Left hindlimb (tissue), 1 donor: ENCODE measurements around the gene OSBPL9.
"Not testable (repeated sequence)": the region's sequence is repeated elsewhere in the genome, so short reads cannot be mapped to it uniquely, and the experiment has no call there.

Experiments
- DNase-seq: peaks from one replicate; pipeline ENCODE4 v3.0.0-alpha.2; 2018

OSBPL9 gene

DNA sequence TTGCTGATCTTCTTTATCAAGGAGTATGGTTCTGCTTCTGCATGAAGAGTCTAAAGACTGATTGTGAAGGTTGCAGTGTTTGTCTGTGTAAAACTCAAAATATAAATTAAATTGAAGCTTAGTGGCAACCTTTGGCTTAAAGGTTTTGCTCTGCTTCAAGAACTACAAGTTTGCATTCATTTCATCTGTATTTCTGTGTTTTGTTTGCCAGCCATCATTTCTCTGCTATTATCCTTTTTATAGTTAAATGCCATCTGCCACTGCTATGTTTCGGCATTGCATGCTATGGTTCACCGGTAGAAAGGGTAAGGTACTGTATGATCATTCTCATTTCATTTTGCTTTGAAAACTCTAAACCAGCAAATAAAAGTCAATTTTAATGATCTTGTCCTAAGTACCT lies 52.9 kb downstream of the OSBPL9 start:
- DNase-seq: no peak

DNA sequence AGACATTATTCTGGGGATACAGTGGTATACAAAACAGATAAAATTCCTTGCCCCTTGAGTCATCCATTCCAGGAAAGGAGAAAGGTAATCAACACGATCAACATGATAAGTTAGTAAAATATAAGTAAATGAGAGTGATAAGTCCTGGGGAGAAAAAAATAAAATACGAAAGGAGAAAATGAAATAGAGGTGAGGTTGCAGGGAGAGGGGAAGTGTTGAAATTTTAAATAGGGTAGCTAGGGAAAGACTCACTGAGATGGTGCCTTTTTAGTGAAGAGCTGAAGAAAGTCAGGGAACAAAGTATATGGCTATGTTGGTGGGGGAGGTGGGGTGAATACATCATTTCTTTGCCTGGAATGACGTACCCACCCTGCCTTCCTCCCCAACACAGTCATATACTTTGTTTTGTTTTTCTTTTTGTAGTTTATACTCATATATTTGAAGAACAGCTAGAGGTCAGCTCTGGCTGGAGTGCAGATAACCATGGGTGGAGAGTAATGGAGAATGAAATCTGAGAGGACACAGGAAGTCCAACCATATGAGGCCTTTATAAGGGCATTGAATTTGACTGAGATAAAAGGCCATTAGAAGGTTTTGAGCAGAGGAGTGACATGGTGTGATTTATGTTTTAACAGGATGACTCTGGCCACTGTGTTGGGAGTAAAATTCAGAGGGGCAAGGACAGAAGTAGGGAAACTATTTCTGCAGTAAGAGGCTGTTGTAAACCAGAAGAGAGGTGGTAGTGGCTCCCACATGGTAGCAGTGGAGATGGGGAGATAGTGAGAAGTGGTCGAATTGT lies 54.8 kb downstream of the OSBPL9 start:
- DNase-seq: no peak

DNA sequence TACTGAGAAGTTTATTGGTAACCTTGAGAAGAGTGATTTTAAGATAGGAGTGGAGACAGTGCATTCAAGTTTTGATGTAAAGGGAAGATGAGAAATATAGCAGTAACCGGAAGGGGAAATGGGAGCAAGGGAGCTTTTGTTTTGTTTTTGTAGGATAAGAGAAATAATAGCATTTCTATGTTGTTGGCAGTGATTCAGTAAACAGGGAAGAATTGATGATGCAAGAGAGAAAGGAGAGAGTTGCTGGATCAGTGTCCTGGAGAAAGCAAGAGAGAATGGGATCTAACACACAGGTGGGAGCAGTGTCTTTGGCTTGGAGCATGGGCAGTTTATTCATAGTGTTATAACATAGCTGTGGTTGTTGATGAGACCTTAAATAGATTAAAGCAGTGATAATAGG lies 56.4 kb downstream of the OSBPL9 start:
- no peak for DNase-seq

DNA sequence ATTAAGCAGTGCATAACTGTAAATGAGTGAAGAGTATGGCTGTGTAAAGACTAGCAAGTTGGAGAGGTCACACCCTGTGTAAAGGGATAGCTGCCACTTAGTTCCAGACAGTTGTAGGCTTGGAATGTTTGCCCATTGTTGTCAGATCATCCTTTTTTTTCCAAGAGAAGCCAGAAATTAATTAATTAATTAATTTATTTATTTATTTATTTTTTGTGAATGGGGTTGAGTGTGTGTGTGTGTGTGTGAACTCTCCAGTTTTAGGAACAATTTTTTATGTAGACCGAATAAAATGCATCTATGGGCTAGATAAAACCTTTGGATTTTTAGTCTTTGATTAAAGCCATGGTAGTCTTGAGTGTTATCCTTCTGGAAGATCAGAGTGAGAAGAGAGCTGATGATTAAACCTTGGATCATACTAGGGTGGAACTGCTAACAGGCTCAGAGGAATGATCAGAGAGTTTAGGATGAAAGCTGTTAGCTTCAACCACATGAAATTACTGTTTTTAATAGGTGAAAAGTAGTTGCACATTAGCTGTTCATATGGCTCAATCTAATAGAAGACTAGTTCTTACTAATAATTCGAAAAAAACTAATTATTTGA lies 58.4 kb downstream of the OSBPL9 start:
- DNase-seq: no peak

DNA sequence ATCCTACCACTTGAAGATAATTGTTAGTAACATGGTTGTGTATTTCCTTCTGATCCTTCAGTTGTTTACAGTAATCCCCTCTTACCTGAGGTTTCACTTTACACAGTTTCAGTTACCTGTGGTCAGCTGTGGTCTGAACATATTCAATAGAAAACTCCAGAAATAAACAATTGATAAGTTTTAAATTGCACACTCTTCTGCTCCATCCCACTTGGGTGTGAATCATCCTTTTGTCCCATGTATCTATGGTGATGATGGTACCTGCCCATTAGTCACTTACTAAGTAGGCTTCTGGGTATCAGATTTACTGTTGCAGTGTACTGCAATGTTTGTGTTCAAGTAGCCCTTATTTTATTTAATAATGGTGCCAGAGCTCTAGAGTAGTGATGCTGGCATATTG lies 62.5 kb downstream of the OSBPL9 start:
- no peak for DNase-seq

DNA sequence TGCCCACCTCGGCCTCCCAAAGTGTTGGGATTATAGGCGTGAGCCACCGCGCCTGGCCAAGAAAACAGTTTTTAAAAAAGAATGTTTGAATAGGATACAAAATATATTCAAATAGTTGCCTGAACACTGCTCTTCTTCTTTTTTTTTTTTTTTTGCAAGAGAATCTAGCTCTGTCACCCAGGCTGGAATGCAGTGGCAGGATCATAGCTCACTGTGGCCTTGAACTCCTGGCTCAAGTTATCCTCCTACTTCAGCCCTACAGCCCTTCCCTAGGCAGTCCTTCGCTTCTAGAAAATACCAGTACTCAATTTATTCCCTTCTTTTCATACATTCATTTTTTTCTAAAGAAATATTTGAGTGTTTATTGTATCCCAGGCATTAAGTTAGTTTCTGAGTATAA lies 67.9 kb downstream of the OSBPL9 start:
- no peak for DNase-seq

DNA sequence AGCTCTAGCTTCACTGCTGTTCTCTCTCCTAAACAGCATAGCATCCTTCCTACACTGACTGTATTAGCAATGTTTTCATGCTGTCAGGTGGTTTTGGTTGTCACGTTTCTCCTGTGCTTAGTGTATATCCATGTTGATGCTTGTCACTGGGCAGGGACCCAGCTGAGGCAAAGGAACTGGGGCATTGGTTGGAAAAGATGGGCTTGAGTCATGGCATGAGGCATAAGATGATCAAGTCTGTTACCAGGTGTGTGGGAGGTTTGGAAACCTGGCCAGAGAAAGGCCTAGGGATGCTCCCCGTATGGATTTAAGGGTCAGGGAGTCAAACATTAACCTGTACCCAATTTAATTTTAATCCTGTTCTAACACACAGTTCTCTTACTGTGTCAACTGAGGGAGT lies 69.6 kb downstream of the OSBPL9 start:
- DNase-seq: no peak

DNA sequence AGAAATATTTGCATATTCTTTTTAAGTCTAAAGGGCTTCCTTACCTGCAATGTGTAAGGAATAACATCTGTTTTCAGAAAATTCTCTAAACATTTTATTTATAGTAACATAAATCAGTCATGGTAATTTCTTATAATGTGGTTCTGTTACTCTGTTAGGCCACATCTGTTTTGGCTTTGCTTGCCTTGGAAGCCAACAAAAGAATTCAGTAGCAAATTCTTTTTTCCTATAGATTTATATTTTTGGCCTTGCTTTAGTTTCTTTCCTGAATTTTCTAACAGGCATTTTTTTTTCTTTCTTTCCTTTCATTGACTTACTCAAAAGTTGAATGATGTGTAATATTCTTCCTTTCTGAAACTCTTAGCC lies 72.2 kb downstream of the OSBPL9 start:
- DNase-seq: no peak

DNA sequence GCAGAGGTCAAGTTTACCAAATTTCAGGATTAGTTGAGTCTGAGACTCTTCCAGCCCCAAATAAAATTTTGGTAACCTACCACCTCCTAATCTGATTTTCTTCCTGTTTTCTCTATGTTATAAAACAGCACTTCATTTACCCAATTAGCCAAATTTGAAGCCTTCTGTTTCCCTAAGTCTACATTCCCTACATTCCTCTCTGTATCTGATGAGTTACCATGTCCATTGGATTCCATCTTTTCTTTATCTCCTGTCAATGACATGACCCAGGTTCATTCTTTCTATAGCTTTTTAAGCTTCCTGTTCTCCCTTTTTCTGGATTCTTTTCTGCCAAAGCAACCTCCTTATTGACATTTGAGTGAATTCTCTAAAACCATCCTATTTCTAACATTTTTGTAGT lies 72.8 kb downstream of the OSBPL9 start:
- DNase-seq: no peak

DNA sequence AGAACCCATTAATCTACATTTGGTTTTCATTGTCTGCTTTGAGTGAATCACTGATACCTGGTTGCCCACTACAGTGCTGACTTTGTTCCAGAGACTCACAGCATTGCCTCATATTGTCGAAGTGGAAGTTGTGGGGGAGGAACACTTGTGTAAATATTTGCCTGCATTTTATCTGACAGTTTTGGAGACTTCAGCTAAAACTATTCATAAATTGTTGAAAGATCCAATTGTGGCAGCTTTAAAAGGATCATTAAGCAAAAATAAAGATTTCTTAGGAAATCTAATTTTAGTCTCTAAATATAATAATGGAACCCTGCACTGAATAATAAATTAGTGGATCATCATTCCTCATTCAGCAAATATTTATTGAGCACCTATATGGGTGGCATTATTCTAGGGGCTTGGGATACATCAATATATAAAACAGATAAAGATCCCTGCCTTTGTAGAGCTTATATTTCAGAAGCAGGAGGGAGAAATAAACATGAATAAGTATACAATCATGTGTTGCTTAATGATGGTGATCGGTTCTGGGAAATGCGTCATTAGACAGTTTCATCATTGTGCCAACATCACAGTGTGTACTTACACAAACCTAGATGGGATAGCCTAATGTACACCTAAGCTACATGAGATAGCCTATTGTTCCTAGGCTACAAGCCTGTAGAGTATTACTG lies 73.5 kb downstream of the OSBPL9 start:
- no peak for DNase-seq

DNA sequence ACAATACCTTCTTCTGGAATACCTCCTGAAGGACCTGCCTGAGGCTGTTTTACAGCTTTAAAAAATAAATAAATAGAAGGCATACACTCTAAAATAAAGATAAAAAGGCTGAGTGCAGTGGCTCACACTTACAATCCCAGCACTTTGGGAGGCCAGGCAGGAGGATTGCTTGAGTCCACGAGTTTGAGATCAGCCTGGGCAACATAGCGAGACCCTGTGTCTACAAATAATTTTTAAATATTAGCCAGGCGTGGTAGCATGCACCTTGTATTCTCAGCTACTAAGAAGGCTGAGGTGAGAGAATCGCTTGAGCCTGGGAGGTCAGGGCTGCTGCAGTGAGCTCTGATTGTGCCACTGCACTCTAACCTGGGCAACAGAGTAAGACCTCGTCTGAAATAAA lies 75.0 kb downstream of the OSBPL9 start:
- DNase-seq: no peak

DNA sequence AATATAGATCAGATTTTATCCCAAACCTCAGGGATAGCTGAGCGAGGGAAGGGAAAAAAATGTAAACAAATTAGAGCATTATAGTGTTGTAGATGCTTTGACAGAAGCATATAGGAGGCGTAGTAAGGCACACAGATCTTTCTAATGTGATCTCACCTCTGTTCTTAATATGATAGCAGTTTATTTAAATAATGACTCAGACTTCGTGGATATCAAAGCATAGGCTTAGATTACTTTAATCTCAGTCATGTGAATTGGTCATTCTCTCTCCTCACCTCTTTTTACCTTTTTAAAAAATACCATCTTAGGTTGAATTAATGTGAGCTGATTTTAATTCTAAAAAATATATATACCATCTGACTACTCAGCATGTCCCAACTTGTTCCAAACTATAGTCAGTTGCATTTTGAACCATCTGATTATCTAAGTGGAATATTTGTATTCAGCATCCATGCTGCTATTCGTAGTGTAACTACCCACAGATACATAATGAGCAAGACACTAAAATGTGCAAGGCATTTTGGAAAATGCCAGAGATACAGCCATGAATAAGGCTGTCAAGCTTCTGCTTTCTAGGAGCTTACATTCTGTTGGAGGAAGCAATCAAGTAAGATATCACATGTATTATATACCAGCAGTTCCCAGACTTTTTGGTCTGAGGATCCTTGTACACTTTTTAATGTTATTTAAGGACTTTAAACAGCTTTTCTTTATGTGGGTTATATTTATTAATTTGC lies 76.7 kb downstream of the OSBPL9 start:
- no peak for DNase-seq

DNA sequence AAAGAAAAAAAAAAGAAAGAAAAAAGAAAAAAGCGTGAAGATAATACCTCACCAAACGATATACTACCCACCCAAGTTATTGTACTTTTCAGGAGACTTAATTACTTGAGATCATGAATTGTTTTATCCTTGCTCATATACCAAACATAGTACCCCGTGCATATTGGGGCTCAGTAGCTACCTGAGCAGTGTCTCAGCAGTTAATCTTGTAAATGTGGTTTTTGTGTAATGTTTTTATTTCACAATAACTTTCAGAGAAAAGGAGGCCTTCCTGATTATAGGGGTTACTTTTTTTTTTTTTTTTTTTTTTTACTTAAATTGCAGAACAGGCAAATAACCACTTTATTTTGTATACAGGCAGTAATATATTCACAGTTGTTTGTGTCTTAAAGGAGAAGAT lies 80.3 kb downstream of the OSBPL9 start:
- DNase-seq: no peak

DNA sequence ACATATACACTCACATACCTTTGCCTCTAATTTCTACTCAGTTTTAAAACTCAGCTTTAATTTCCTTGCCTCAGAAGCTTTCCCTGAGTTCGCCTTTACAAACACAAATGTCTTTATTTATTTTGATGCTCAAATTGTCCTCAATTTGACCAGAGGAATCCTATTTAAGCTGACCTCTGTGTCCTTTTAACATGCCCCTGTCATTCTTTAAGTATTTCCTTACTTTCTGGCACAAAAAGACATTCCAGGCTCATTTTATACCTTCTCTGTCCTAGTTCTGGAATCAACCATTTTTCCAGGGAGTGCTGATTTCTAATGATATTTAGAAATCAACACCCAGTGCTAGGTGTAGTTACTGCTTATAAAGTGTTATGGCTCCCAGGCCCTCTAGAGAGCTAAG lies 82.5 kb downstream of the OSBPL9 start:
- no peak for DNase-seq

DNA sequence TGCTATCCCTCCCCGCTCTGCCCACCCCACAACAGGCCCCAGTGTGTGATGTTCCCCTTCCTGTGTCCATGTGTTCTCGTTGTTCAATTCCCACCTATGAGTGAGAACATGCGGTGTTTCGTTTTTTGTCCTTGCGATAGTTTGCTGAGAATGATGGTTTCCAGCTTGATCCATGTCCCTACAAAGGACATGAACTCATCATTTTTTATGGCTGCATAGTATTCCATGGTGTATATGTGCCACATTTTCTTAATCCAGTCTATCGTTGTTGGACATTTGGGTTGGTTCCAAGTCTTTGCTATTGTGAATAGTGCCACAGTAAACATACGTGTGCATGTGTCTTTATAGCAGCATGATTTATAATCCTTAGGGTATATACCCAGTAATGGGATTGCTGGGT lies 84.9 kb downstream of the OSBPL9 start:
- DNase-seq: not testable (repeated sequence)

DNA sequence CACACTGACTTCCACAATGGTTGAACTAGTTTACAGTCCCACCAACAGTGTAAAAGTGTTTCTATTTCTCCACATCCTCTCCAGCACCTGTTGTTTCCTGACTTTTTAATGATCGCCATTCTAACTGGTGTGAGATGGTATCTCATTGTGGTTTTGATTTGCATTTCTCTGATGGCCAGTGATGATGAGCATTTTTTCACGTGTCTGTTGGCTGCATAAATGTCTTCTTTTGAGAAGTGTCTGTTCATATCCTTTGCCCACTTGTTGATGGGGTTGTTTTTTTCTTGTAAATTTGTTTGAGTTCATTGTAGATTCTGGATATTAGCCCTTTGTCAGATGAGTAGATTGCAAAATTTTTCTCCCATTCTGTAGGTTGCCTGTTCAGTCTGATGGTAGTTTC lies 85.3 kb downstream of the OSBPL9 start:
- DNase-seq: not testable (repeated sequence)

DNA sequence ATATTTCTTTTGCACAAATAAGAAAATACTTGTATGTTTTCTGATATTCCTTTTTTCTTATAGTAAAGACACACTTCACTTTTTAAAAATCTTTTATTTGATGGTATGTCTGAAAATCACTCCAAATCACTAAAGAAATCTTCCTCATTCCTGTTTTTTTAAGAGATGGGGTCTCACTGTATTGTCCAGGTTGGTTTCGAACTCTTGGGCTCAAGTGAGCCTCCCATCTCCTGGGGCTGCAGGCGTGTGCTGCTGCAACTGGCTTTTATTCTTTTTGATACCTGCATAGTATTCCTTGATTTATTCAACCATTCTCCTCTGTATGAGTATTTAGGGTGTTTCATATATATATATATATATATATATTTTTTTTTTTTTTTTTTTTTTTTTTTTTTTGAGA lies 88.1 kb downstream of the OSBPL9 start:
- DNase-seq: no peak

DNA sequence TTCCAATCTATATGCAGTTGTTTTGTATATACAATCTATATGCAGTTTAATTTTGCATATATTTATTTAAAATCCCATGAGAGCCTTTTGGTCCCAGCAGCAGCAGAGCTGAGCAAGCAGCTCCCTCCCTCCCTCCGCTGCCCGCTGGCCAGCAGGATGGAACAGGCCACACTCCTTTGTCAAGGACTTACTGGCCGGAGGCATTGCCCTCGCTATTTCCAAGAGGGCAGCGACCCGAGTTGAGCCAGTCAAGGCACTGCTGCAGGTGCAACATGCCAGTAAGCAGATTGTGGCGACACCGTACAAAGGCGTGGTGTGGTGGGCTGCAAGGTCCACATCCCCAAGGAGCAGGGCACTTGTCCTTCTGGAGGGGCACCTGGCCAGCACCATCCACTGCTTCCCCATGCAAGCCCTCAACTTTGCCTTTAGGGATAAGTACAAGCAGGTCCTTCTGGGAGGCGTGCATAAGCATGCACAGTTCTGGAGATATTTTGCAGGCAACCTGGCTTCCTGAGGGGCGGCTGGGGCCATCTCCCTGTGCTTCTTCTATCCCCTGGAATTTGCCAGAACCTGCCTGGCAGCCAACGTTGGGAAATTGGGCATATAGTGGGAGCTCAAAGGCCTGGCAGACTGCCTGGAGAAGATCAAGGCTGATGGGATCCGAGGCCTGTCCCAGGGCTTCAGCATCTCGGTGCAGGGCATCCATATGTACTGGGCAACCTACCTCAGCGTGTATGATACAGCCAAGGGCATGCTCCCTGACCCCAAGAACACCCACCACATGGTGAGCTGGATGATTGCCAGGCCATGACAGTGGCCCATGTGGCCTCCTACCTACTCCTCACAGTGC lies 92.2 kb downstream of the OSBPL9 start:
- no peak for DNase-seq

DNA sequence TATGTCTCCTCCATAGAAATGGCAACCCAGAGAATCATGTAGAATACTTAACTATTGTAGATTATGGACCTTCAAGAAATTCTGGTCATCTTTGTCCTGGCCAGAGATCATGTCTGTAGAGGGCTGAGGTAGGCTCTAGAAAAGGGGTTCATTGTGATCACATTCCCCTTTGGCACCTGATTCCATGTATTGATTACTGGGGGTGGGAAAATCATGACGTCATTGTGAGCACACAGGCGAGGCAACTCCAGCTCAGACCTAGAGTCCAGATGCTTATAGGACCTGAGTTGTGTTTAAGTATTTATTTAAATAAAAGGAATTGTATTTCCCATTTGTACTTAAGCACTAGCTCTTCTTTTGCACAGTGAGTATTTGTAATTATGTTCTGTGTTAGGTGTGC lies 93.1 kb downstream of the OSBPL9 start:
- DNase-seq: no peak

DNA sequence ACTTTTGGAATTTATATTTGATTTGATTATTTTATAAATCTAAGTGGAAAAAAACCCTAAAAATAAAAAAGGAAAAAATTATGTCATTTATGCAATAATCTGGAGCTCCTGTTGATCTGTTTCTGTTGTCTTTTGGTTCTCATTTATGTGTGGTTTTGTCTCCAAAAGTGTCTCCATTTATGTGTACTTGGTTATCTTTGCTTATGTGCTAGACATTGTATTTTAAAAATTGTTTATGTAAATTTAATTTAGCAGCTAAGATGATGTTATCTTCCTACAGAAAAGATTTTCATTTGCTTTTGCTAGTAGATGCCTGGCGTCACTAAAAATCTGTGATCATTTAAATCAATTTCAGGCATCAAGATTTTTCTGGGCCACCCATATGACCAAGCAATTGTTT lies 95.7 kb downstream of the OSBPL9 start:
- DNase-seq: no peak

DNA sequence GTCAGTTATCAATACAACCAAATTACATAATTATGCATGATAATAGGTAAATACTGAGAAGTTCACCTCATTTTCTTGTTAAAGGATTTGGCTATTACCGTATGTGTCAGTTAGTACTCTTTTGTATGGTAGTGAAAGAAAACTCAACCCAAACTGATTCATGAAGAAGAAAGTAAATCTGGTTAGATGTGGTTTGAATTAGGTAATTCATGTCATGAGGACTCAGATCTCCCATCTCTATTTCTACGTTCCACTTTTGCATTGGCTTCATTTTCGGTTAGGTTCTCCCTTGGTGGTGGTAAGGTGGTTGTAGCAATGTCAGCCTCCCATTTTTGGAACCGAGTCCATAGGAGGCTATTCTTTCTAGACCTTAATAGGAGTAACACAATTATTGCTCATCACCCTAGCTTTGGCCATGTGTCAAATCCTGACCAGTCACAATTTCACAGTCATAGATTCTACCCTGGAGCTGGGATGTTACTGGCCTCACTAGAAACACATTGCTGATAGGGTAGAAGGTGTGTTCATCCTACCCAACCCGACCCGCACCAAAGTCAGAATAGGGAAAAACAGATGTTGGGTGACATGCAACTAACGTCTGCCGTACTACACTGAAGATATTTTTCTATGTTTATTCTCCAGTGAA lies 97.6 kb downstream of the OSBPL9 start:
- no peak for DNase-seq

DNA sequence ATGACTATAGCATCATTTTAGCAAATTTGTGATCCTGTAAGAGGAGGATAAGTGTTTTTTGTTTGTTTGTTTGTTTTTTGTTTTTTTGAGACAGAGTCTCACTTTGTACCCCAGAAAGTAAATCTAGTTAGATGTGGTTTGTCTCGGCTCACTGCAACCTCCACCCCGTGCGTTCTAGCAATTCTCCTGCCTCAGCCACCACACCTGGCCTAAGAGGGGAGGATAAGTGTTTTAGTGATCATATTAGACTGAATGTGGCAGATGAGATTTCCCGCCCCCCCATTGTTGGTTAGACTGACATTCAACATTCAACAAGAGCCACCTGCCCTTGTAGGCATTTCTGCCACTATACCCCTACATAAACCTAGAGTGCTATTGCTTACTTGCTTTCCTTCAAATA lies 98.5 kb downstream of the OSBPL9 start:
- no peak for DNase-seq
